ENCODE data around the gene HLA-DOA.

The HLA-DOA gene

GRCh38 chr6:32974541-32975308 lies 34.7 kb downstream of the HLA-DOA start (continued):
- TF ChIP-seq TSHZ2 (CRISPR knock-in tag; IDR thresholded peaks at IDR 0.05): no peak
- TF ChIP-seq, protein P1, sequence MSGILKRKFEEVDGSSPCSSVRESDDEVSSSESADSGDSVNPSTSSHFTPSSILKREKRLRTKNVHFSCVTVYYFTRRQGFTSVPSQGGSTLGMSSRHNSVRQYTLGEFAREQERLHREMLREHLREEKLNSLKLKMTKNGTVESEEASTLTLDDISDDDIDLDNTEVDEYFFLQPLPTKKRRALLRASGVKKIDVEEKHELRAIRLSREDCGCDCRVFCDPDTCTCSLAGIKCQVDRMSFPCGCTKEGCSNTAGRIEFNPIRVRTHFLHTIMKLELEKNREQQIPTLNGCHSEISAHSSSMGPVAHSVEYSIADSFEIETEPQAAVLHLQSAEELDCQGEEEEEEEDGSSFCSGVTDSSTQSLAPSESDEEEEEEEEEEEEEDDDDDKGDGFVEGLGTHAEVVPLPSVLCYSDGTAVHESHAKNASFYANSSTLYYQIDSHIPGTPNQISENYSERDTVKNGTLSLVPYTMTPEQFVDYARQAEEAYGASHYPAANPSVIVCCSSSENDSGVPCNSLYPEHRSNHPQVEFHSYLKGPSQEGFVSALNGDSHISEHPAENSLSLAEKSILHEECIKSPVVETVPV (CRISPR knock-in tag; IDR thresholded peaks at IDR 0.05): no peak
- TF ChIP-seq PPARA (CRISPR knock-in tag; IDR thresholded peaks at IDR 0.05; ENCODE audit: borderline replicate concordance): no peak
- TF ChIP-seq ZC3H10 (CRISPR knock-in tag; IDR thresholded peaks at IDR 0.05): no peak
- TF ChIP-seq ZNF8 (CRISPR knock-in tag; IDR thresholded peaks at IDR 0.05): no peak
- TF ChIP-seq ARNTL (CRISPR knock-in tag; IDR thresholded peaks at IDR 0.05; ENCODE audit: borderline replicate concordance, low read depth): no peak

- ATAC-seq: peak; percentile 11
- TF ChIP-seq TOX (CRISPR knock-in tag; IDR thresholded peaks at IDR 0.05; ENCODE audit: borderline replicate concordance) (no peak), POU6F1 (CRISPR knock-in tag; IDR thresholded peaks at IDR 0.05; ENCODE audit: borderline replicate concordance, low read depth) (no peak), CSDC2 (CRISPR knock-in tag; IDR thresholded peaks at IDR 0.05) (no peak), PATZ1 (CRISPR knock-in tag; IDR thresholded peaks at IDR 0.05; ENCODE audit: borderline replicate concordance) (no peak), GLIS3 (CRISPR knock-in tag; IDR thresholded peaks at IDR 0.05) (no peak), TCF4 (CRISPR knock-in tag; IDR thresholded peaks at IDR 0.05; ENCODE audit: borderline replicate concordance) (no peak), ISL1 (CRISPR knock-in tag; IDR thresholded peaks at IDR 0.05) (no peak), ZNF8 (CRISPR knock-in tag; IDR thresholded peaks at IDR 0.05) (no peak), RARB (CRISPR knock-in tag; IDR thresholded peaks at IDR 0.05) (no peak), OSR1 (CRISPR knock-in tag; IDR thresholded peaks at IDR 0.05) (no peak)
- TF ChIP-seq, protein P1 (CRISPR knock-in tag; IDR thresholded peaks at IDR 0.05): no peak
Measured at GRCh38 chr6:32974016-32974333, 35.4 kb downstream of the HLA-DOA start.

- ATAC-seq: no peak
- TF ChIP-seq ISL1 (CRISPR knock-in tag; IDR thresholded peaks at IDR 0.05): no peak
- TF ChIP-seq ZFP3 (CRISPR knock-in tag; IDR thresholded peaks at IDR 0.05): no peak
- TF ChIP-seq ZC3H10 (CRISPR knock-in tag; IDR thresholded peaks at IDR 0.05): no peak
- no peak for TF ChIP-seq GLIS3 (CRISPR knock-in tag; IDR thresholded peaks at IDR 0.05)
- TF ChIP-seq ESRRG (CRISPR knock-in tag; IDR thresholded peaks at IDR 0.05): no peak
- no peak for TF ChIP-seq ARNTL (CRISPR knock-in tag; IDR thresholded peaks at IDR 0.05; ENCODE audit: borderline replicate concordance, low read depth)
- TF ChIP-seq SNAI2 (CRISPR knock-in tag; IDR thresholded peaks at IDR 0.05): no peak
- no peak for TF ChIP-seq ZFP30 (CRISPR knock-in tag; IDR thresholded peaks at IDR 0.05)
- no peak for TF ChIP-seq RARB (CRISPR knock-in tag; IDR thresholded peaks at IDR 0.05)
- TF ChIP-seq ZNF70 (CRISPR knock-in tag; IDR thresholded peaks at IDR 0.05): no peak
- TF ChIP-seq CREB5 (CRISPR knock-in tag; IDR thresholded peaks at IDR 0.05; ENCODE audit: low read depth): no peak
- no peak for TF ChIP-seq PPARA (CRISPR knock-in tag; IDR thresholded peaks at IDR 0.05; ENCODE audit: borderline replicate concordance)
- TF ChIP-seq TCF4 (CRISPR knock-in tag; IDR thresholded peaks at IDR 0.05; ENCODE audit: borderline replicate concordance): no peak
- TF ChIP-seq BACH2 (CRISPR knock-in tag; IDR thresholded peaks at IDR 0.05; ENCODE audit: borderline replicate concordance): no peak
- no peak for TF ChIP-seq ZNF565 (CRISPR knock-in tag; conservative IDR thresholded peaks at IDR 0.05; ENCODE audit: low read depth)
- no peak for TF ChIP-seq ZNF8 (CRISPR knock-in tag; IDR thresholded peaks at IDR 0.05)
- no peak for TF ChIP-seq OSR1 (CRISPR knock-in tag; IDR thresholded peaks at IDR 0.05)
- TF ChIP-seq, protein P1 (CRISPR knock-in tag; IDR thresholded peaks at IDR 0.05): no peak
Measured at GRCh38 chr6:32973144-32974015, 36.0 kb downstream of the HLA-DOA start.

All from SK-N-SH treated with all-trans-retinoic acid at 6 μM for 48 hours (cell line).